ENCODE measurements around the gene PRDM15.

GRCh38 chr21:41777951-41778815 is 101.0 kb downstream of the PRDM15 start:
- TF ChIP-seq CTCF (conservative IDR thresholded peaks at IDR 0.05; ENCODE audit: low read length) (peak; percentile 71), EZH2phosphoT487 (IDR thresholded peaks at IDR 0.05; ENCODE audit: borderline replicate concordance, low read depth, low read length) (no peak)
